Right renal pelvis (tissue), 4 donors: ENCODE data around the gene DECR2. TPM values are rescaled to one million over a fixed set of nuclear protein-coding genes. Genes with fewer than 3 reads are reported as not detected.
"Not testable (repeated sequence)": the region's sequence is repeated elsewhere in the genome, so short reads cannot be mapped to it uniquely, and the experiment has no call there.

ENCODE experiments used
- DNase-seq, 4 donors: peaks; one replicate each; pipeline ENCODE4 v3.0.0-alpha.2; 2013; ENCODE audit warnings: low read depth in 4 of 4, low spot score in 3 of 4, missing footprints in 1 of 4
- polyA plus RNA-seq, 4 donors: library from polyadenylated mRNA; unstranded; fragments of 120-200 nt; gene quantifications; one replicate each; pipeline ENCODE4 v1.2.1, GENCODE V29; 2013; ENCODE audit not compliant: insufficient read length in 4 of 4

DECR2 gene
- polyA plus RNA-seq, 4 donors, result 17.8 to 40.4 (median 32.2) TPM

DNA sequence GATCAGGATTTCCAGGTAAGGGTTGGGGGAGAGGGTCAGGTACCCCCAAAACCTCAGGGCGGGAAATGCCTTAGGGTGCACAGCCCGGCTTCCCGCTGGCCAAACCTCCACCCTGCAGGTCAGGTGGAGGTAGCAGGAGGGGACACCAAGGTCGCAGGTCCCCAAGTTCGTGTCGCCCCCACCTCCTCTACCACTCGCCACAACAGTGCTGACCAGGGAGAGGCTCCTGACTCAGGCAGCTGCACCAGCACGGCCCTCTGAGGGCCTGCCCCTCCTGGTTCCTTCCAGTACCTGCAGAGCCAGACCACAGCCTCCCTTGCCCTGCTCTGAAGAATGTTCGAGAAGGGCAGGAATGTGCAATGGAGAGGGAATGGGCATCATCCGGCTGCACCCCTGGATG, 35.2 kb upstream of the DECR2 start:
- no peak for DNase-seq

DNA sequence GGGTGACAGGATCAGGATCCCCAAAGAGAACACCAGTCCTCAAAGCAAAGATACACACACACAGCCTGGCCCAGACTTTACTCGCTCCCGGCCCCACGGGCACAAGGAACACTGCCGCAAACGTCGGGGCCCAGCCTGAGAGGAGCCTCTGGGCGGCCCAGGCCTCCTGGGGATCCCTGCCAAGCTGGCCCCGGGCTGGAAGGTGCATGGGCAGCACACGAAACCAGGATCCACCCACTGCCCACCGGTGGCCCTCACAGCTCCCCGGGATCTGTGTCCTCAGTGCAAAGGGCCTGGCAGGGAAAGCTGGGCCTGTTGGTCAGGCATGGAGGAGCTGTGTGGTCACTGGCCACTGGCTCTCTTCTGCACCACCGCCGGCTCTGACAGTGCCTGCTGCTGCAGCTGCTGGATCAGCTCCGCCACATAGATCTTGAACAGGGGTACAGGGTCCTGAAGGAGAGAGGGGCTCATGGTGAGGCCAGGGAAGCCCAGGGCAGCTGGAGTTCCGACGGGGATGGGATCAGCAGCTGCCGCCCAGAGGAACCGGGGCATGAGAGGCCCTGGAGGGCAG, 34.3 kb upstream of the DECR2 start:
- DNase-seq, result no peak

DNA sequence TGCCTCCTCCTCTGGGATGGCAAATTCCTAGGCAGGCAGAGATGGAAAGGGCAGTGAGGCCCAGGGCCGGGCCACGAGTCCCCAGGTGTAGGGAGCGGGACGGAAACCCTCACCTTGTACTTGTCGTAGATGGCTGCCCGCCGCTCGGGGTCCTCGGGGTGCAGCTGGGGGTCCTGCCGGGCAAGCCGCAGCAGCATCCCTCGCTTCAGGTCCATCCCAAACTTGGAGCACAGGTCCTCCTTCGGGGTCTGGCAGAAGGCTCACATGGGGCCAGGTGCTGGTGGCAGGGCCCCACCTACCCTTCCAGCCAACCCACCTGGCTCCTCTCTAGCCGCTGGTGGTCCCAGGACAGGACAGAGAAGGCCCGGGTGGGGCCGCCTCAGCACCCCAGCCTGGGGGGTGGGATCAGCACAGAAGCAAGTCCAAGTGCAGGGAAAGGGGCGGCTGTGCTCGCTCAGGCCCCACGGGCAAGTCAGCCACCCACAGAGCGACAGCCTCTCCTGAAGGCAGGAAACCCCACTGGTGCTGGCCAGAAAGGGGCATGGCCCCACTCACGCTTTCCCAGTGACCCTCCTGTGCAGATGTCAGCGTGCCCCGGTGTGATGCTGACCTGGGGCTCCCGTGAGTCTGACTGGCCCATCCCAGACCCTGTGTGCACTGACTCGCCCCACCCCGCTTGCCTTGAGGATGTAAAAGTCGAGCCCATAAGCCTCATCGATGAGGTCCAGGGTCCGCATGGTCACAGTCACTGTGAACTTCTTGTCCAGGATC, 33.1 kb upstream of the DECR2 start:
- no peak for DNase-seq

DNA sequence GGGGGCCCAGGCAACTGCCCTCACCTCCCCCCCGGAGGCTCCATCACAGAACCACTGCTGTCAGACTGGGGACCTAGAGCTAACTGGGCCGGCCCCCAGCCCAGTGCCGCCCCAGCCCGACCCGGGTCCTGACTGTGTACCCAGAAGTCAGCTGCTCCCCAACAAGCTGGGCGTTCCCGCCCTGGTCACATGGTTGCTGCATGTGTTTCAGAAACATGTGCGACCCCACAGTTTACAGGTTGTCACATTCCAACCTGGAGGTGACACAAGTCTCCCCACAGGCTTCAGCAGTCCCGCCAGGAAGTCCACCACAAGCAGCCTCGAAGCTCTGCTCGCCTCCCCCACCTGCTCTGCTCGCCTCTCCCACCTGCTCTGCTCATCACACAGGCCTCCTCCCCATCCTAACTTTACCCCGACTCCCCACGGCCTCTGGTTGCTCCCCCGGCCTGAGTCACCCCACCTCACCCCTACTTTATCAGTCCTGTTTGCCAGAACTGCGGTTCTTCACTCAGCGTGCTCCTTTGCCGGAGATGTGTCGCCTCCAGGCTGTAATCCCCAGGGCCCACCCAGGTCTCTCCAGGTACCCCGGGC, 32.3 kb upstream of the DECR2 start:
- DNase-seq, result no peak

DNA sequence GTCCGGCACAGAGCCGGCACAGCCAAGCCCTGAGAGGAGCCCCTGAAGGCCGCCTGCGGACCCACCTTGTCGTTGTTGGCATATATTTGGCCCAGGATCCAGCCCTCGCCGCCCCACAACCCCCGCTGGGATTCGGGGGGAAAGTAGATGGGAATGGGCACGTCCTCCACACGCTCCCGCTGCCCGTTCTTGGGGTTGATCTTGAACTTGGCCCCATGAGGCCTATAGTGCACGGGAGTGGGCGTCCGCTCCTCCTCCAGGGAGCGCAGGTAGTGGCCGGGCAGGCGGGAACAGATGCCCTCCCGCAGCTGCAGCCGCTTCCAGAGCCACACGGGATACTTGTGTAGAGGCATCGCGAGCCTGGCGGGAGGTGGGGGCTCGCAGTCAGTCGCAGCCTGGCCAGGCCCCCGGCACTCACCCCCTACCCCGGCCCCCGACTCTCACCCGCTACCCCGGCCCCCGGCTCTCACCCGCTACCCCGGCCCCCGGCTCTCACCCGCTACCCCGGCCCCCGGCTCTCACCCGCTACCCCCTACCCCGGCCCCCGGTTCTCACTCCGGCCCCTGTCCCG, 31.7 kb upstream of the DECR2 start:
- no peak for DNase-seq

DNA sequence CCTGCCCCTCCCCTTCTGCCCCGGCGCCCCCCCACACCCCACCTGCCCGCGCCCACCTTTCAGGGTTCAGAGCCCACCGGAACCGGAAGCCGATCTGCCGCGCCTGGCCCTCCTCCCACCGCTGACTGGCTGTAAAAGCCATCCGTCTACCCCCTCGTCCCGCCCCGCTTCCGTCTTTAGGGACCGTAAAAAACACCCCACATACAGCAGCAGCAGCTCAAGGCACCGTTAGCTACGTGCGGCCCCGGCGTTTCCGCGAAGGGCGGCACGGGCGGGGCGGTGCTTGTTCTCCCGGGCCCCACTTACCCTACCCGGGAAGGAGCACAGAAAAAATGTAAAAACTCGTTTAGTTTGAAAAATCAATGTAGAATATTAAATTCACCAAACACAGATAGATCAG, 31.2 kb upstream of the DECR2 start, which contains the start of gene MRPL28:
MRPL28 (minus strand) TSS at position 96 of the 400 bp plus-strand sequence. CDS start 320 bp downstream, outside the sequence.
- DNase-seq, result peak; percentile 82 to 86 (median 83)

DNA sequence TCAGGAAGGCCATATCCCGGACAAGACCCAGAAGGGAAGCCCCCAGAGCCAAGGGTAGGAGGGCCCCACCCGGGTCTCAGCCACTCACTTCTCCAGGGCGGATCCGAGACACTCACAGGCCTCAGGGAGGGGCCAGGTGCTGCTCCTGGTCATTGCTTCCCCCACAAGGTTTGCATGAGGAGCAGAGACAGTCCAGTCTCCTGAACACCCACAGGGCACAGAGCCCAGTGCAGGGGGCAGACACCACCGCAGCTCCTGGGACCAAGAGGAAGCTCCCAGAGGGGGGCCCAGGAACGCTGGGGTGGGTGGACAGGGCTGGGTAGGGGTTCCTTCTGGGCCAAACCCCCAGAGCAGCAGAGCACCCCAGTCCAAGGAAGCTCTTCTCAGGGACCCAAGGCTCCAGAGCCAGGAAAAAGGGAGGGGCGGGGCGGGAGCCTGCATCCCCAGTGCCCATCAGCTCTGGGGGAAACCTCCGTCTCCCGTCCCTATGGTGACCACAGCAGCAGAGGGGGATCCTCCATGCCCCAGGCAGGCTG, 30.6 kb upstream of the DECR2 start:
- no peak for DNase-seq

DNA sequence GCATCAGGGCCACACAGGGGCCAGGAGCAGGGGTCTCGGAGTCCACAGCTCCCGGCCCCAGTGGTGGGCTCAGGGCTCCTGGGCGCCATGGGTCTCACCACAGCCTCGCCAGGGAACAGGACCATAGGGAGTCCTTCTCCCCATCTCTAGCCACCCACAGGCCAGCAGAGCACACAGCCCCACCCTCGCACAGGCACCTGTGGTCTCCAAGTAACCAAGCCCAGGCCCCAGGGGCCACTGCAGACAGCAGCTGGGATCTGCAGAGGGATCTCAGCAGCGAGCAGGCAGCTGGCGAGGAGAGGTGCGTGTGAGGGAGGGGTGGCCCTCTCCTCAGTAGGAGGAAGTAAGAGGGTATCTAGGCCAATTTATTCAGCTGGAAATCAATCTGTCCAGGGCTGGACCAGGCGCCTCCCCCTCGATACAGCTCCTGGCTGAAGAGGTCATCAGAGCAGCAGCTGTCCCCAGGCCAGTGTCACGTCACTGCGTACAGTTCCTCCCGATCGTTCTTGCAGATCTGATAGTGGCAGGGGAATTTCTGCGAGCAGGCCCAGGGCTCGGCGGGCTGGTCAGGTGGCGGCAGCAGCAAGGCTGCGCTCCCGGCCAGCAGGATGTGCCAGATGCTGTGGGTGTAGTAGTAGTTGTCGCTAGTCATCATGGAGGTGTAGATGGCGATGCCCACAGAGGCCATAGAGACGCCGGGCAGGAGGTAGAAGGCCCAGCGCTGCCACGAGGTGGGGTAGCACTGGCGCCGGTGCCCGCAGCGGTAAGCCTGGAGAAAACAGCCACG, 30.0 kb upstream of the DECR2 start:
- DNase-seq, result no peak

DNA sequence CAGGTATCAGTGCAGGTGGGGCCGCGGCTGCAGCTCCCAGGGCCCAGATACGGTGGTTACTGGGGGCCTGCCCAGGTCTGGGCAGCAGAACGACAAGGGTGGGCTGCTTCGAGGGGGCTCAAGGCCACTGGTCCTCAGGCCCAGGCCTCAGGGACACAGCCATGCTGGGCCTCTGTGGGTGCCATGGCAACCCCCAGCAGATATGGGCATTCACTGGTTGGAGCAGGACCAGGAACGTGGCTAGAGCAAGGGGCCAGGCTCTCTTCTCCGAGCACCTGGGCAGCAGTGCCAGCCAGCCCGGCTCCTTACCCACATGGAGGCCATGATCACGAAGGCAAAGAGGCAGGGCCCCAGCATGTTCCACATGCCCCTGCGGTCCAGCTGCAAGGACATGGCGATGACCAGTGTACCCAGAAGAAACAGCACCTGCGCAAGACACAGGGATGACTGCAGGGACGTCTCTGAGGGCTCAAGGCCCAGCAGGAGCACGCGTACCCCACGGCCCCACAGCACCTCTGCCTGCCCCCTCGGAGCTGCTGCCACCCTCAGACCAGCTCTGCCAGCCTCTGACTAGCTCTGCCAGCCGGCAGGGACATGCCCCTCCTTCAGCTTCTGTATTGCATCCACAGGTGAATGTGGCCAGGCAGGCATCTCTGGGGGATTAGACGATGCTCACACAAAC, 29.2 kb upstream of the DECR2 start:
- DNase-seq, result no peak

DNA sequence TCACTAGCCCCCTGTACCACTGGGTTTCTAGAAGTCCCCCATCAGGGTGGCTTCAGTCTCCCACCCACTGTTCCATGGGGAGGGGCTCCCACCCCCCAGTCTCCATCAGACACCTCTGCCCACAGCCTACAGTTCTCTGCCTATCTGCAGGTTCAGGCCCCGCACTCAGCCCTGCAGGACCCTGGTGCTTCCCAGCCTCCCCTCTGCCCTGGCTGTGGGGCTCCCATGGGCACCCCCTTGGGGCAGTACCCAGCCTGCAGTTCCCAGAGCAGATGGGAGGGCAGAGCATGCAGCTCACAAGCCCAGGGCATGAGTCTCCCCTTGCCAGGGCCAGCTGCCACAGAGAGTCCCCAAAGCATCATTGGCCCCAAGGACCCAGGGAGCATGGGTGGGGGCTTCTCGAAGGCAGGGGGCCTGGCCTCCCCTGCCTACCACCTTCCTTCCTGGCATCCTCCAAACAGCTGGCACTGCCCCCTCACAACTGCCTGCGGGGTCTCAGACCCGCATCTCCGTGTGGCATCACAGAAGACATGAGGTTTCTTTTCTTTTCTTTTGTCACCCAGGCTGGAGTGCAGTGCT, 28.6 kb upstream of the DECR2 start:
- no peak for DNase-seq

DNA sequence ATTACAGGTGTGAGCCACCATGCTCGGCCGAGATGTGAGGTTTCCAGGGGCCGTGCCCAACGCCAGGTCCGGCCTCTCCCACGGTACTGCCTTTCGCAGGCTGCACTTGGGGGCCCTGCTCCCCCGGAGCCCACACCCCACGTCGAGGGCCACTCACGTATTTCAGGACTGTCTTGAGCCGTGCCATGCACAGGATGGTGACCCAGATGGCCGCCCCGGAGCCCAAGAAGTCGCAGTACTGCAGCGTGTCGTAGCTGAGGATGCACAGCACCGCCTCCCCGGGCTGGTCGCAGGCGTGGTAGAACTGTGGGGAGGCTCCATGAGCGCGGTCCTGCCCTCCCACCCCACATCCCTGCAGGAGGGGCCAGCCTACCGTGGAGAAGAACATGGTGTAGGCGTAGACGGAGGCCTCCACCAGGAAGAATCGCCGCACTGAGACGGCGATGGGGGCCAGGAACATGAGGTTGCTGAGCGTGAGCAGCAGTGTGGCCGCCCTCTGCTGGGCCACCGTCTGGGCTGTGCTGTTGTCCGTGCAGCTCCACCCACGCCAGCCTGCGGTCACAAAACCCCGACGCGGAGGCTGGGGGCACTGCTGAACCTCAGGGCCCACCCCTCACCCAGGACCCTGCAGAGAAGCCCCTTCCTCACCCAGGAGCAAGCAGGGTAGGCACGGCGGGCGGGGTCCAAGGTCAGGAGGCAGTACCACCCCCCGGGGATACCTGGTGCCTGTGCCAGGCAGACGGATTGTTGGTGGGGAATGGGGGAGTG, 27.7 kb upstream of the DECR2 start:
- DNase-seq, result no peak

DNA sequence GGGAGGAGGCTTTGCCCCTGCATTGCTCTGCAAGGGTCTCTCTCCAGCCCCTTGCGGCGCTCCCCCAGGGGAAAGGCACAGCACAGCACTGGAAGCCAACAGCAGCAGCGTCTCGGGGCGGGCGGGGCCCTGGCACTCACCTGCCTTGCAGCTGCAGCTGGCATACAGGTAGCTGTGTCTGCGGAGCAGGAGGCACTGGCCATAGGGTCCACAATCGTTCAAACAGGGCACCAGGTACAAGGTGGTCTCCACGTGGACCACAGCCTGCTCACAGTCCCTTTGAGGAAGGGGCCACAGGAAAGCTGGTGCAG, 27.1 kb upstream of the DECR2 start:
- DNase-seq, result no peak

DNA sequence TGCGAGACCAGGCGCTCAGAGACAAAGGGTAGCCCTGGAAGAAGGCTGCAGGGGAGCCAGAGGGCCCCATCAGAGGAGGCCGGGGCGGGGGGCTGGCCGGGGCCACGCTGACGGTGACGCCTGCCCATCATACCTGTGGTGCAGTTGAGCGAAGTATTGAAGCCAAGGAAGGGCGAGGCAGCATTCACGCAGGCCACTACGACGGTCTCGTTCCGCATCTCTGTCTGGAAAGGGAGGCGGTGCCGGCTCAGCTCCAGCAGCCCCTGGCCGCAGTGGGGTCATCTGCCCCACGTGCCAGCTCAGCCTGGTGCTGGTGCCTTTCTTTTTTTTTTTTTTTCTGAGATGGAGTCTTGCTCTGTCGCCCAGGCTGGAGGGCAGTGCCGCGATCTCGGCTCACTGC, 26.5 kb upstream of the DECR2 start:
- no peak for DNase-seq

DNA sequence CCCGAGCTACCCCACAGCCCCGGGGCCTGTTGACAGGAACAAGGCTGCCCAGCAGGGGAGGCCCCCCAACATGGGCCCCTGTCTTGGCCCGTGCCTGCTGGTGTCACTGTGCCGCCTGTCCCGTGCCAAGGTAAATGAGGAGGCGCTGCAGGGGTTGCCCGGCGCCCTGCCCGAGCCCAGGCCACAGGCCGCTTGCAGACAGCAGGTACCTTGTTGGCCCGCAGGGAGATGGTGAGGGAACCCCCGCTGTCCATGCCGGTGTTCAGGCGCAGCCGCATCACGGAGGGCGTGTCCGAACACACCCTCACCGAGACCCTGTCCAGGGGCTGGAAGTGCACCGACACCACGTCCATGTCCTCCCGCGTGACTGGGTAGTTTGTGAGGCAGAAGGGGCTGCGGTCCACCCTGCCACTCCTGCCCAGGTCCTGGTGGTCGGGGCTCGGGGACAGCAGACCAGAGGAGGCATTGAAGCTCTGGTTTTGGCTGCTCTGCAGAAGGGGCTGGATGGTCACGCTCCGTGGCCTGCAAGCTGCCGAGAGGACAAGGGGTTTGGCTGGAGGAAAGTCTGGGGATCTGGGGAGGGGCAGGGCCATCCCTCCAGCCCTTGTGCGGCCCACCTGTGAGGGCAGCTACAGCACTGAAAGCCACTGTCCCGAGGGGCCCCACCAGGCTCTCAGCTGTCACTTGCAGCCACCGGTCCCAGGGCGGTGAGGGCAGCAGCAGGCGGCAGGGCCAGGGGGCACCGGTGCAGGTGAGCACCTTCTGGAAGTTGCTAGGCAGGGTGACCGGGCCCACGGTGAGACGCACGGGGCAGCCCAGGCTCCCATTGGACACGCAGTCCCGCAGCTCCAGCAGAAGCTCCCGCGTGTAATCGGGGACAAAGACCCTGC, 25.5 kb upstream of the DECR2 start:
- DNase-seq, result no peak

DNA sequence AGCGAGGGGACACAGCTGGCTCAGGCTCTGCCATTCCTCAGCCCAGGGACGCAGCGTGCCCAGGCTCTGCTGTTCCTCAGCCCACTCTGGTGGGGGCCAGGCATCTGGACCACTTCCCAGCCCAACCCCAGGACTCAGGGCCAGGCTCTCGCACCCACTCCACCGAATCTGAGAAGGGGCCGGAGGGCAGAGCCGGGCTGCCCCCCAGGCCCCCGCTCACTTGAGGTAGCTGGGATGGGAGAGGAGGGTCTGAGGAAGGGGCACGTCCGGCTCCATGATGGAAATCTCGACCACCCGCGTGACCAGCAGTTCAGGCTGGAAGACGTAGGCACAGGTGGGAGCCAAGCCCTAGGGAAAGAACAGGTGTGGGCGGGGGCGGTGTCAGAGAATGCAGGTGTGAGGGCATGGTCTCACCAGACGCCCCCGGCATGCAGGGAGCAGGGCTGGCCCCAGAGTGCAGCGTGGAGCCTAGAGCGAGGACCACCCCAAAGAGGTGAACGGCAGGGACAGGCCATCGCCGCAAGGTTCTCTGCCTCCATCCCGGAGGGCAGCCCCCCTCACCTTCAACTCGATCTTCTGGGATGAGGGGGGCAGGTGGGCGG, 24.8 kb upstream of the DECR2 start:
- DNase-seq, result no peak

DNA sequence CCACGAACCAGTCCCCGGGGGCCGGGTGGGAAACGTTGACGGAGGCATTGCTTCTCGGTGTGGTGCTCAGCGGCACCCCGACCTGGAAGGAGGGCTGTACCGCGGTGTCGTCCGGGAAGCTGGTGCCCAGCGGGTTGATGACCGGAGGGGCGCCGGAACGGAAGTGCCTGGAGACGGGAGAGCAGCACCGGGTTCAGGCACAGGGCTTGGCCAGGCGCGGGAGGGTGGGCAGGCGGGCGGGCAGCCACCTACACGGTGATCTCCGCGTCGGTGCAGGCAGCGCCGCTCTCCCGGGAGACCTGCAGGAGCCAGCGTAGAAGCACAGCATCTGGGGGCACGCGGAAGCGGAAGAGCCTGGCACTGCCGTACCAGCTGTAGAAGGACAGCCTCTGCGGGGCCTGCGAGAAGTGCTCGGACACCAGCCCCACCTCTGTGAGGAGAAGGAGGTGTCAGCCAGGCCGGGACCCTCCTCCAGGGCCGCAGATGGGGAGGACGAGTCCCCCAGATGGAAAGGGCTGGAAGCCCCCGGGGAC, 24.2 kb upstream of the DECR2 start:
- DNase-seq, result no peak

DNA sequence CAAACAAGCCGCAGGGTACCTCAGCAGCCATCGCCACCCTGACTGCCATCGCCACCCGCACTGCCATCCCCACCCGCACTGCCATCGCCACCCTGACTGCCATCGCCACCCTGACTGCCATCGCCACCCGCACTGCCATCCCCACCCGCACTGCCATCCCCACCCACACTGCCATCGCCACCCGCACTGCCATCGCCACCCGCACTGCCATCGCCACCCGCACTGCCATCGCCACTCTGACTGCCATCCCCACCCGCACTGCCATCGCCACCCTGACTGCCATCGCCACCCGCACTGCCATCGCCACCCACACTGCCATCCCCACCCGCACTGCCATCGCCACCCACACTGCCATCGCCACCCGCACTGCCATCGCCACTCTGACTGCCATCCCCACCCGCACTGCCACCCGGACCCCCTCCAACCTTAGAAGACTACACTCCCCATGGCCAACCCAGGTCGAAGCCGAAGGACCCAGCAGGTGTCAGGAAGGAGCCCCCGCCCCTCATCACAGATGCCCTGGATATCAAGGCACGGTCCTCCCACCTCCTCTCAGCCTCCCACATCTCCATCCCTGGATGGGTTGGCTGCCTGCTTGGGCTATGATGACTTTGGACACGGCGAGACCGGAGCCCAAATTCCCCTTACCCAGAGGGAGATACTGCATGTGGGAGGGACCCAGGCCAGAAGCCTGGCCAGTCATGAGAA, 23.4 kb upstream of the DECR2 start:
- DNase-seq, result not testable (repeated sequence)
